ENCODE results near the gene KLK12.

DNA sequence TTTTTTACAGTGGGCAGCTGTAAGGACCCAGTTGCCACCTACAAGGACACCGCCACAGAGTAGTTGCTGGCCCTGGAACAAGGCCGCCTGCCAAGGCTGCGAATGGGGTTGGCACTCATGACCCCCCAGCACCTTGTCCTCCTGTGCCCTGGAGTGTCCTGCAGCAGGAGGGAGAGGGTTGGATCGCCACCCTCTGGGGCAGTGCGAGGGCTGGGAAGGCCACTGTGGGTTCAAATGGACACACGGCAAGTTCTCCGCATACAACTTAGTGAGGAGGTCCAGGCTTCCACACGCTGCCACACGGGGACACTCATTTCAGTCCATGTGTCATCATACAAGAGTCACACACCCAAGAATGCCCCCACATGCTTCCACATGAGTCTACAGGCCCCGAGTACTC, 34.4 kb downstream of the KLK12 start:
- TF ChIP-seq, protein P1, sequence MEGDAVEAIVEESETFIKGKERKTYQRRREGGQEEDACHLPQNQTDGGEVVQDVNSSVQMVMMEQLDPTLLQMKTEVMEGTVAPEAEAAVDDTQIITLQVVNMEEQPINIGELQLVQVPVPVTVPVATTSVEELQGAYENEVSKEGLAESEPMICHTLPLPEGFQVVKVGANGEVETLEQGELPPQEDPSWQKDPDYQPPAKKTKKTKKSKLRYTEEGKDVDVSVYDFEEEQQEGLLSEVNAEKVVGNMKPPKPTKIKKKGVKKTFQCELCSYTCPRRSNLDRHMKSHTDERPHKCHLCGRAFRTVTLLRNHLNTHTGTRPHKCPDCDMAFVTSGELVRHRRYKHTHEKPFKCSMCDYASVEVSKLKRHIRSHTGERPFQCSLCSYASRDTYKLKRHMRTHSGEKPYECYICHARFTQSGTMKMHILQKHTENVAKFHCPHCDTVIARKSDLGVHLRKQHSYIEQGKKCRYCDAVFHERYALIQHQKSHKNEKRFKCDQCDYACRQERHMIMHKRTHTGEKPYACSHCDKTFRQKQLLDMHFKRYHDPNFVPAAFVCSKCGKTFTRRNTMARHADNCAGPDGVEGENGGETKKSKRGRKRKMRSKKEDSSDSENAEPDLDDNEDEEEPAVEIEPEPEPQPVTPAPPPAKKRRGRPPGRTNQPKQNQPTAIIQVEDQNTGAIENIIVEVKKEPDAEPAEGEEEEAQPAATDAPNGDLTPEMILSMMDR (conservative IDR thresholded peaks at IDR 0.05 in 1 of 2, IDR thresholded peaks at IDR 0.05 in 1 of 2; ENCODE audit: low read depth in 1 of 2, low read length in 2 of 2), result no peak
- no peak for TF ChIP-seq EZH2 (IDR thresholded peaks at IDR 0.05; ENCODE audit: low read length, missing control alignments)

Data from fibroblast of lung (primary cell).